Measurements from ENCODE around the gene IFFO2. TPM values are rescaled to one million over a fixed set of nuclear protein-coding genes. Genes with fewer than 3 reads are reported as not detected.

IFFO2 gene
- total and polyA plus RNA-seq, 10 of the 15 experiments (the other 5 are each of a cell fraction or from before 2014, with no cell fraction given) = 1.2 to 18.4 (median 6.7) TPM

GRCh38 chr1:18927082-18927653 lies 29.3 kb downstream of the IFFO2 start:
- Histone ChIP-seq H4K20me1 (ENCODE audit: control insufficient read depth, insufficient read depth) (peaks cover 3% of the 10 kb centered on the region; the same call in 1 of the 2 replicates), H3K79me2 (ENCODE audit: control insufficient read depth, insufficient read depth, low read length) (peaks cover 19% of the 10 kb centered on the region), H3K36me3 (ENCODE audit: control insufficient read depth in 2 of 2, insufficient read depth in 2 of 2, low read length in 1 of 2) (no peaks in the 10 kb centered on the region), H3K4me3 (peak overlapping the region; percentile 68), H3K4me2 (ENCODE audit: control insufficient read depth, insufficient read depth) (peak overlapping the region; percentile 98), H3K27ac (ENCODE audit: control insufficient read depth, insufficient read depth) (peak overlapping the region; percentile 98), H3K9ac (ENCODE audit: control insufficient read depth, insufficient read depth, low read length) (peak overlapping the region; percentile 89), H2AFZ (ENCODE audit: control insufficient read depth, low read depth, low read length) (peak overlapping the region; percentile 68), H3K4me1 (ENCODE audit: control insufficient read depth, insufficient read depth, low read length) (peaks cover 62% of the 10 kb centered on the region), H3K27me3 (replicated peaks in 1 of 2; ENCODE audit: control insufficient read depth in 2 of 2, insufficient read depth in 2 of 2, low read length in 1 of 2) (no peaks in the 10 kb centered on the region), H3K9me3 (replicated peaks; ENCODE audit: control insufficient read depth, insufficient read depth, low read length) (no peaks in the 10 kb centered on the region)
- ChIA-PET POLR2A (interaction anchor here (0.6 to 7.0 kb wide), 9 partner anchors 13 to 1786 kb away, joined by 3 to 96 read pairs (median 4); partner anchors contain the start of genes ALDH4A1 and IFFO2), RAD21 (ENCODE audit: unreplicated experiment) (interaction anchor here (0.5 to 3.3 kb wide), 12 partner anchors 12 to 726 kb away, joined by 3 to 52 read pairs (median 4); partner anchors contain the start of genes ALDH4A1 and IFFO2), SMC1A (ENCODE audit: uncharacterized antibody, unreplicated experiment) (interaction anchor here (0.6 to 5.8 kb wide), 9 partner anchors 14 to 727 kb away, joined by 3 to 45 read pairs (median 3); partner anchors contain the start of genes ALDH4A1 and IFFO2), CTCF (interaction anchor here (1.0 to 7.1 kb wide), 7 partner anchors 9 to 84 kb away, joined by 3 to 64 read pairs (median 12); partner anchors contain the start of genes ALDH4A1 and IFFO2)
- FAIRE-seq (no peak), ATAC-seq (peak; percentile 46), DNase-seq (ENCODE audit: low read depth, low spot score) (no peak)
- intact Hi-C loops (cut with micrococcal nuclease; ENCODE audit: unreplicated experiment) (no loop called here), in situ Hi-C loops (cut with MboI) (no loop called here)
- 7% methylated on average over 16 of the region's 16 CpGs for WGBS (ENCODE audit: insufficient coverage, insufficient replicate concordance, low lambda C conversion rate, missing lambda C conversion rate)
- TSS peak; percentile 97 for BruUV-seq (replicated peaks)
- TF ChIP-seq MTA3 (IDR thresholded peaks at IDR 0.05; ENCODE audit: borderline replicate concordance, low read length) (0 out of 2 replicates have a peak, but pooled peaks have one; percentile 40), MXI1 (IDR thresholded peaks at IDR 0.05; ENCODE audit: low read depth, low read length) (no peak), NFIC (IDR thresholded peaks at IDR 0.05; ENCODE audit: low read depth, low read length) (no peak), ELK1 (IDR thresholded peaks at IDR 0.05; ENCODE audit: low read depth, low read length) (no peak), CREM (IDR thresholded peaks at IDR 0.05; ENCODE audit: low read depth) (no peak), PRDM15 (CRISPR knock-in tag; IDR thresholded peaks at IDR 0.05) (no peak), ZNF274 (IDR thresholded peaks at IDR 0.05; ENCODE audit: insufficient read depth, insufficient read length) (no peak)
- TF ChIP-seq, protein P1, sequence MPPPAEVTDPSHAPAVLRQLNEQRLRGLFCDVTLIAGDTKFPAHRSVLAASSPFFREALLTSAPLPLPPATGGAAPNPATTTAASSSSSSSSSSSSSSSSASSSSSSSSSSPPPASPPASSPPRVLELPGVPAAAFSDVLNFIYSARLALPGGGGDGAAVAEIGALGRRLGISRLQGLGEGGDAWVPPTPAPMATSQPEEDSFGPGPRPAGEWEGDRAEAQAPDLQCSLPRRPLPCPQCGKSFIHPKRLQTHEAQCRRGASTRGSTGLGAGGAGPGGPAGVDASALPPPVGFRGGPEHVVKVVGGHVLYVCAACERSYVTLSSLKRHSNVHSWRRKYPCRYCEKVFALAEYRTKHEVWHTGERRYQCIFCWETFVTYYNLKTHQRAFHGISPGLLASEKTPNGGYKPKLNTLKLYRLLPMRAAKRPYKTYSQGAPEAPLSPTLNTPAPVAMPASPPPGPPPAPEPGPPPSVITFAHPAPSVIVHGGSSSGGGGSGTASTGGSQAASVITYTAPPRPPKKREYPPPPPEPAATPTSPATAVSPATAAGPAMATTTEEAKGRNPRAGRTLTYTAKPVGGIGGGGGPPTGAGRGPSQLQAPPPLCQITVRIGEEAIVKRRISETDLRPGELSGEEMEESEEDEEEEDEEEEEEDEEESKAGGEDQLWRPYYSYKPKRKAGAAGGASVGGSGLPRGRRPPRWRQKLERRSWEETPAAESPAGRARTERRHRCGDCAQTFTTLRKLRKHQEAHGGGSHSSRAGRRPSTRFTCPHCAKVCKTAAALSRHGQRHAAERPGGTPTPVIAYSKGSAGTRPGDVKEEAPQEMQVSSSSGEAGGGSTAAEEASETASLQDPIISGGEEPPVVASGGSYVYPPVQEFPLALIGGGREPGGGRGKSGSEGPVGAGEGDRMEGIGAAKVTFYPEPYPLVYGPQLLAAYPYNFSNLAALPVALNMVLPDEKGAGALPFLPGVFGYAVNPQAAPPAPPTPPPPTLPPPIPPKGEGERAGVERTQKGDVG (CRISPR knock-in tag; IDR thresholded peaks at IDR 0.05) = no peak
- TF ChIP-seq, protein P2, sequence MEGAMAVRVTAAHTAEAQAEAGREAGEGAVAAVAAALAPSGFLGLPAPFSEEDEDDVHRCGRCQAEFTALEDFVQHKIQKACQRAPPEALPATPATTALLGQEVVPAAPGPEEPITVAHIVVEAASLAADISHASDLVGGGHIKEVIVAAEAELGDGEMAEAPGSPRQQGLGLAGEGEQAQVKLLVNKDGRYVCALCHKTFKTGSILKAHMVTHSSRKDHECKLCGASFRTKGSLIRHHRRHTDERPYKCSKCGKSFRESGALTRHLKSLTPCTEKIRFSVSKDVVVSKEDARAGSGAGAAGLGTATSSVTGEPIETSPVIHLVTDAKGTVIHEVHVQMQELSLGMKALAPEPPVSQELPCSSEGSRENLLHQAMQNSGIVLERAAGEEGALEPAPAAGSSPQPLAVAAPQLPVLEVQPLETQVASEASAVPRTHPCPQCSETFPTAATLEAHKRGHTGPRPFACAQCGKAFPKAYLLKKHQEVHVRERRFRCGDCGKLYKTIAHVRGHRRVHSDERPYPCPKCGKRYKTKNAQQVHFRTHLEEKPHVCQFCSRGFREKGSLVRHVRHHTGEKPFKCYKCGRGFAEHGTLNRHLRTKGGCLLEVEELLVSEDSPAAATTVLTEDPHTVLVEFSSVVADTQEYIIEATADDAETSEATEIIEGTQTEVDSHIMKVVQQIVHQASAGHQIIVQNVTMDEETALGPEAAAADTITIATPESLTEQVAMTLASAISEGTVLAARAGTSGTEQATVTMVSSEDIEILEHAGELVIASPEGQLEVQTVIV (IDR thresholded peaks at IDR 0.05; ENCODE audit: borderline replicate concordance, partially characterized antibody) = no peak

Measured in GM12878 (cell line).